Stimulated activated CD4-positive, alpha-beta T cell treated with anti-CD3 and anti-CD28 coated beads, Interleukin-12 subunit alpha, Interleukin-12 subunit beta, amount 100 ng/mL, for 4 hours (primary cell): ENCODE data around the gene GOLGA5.
"Not testable (repeated sequence)": the region's sequence is repeated elsewhere in the genome, so short reads cannot be mapped to it uniquely, and the experiment has no call there.

ENCODE experiments used
- DNase-seq: peaks from one replicate; pipeline ENCODE4 v3.0.0-alpha.2; 2020

The GOLGA5 gene, protein sequence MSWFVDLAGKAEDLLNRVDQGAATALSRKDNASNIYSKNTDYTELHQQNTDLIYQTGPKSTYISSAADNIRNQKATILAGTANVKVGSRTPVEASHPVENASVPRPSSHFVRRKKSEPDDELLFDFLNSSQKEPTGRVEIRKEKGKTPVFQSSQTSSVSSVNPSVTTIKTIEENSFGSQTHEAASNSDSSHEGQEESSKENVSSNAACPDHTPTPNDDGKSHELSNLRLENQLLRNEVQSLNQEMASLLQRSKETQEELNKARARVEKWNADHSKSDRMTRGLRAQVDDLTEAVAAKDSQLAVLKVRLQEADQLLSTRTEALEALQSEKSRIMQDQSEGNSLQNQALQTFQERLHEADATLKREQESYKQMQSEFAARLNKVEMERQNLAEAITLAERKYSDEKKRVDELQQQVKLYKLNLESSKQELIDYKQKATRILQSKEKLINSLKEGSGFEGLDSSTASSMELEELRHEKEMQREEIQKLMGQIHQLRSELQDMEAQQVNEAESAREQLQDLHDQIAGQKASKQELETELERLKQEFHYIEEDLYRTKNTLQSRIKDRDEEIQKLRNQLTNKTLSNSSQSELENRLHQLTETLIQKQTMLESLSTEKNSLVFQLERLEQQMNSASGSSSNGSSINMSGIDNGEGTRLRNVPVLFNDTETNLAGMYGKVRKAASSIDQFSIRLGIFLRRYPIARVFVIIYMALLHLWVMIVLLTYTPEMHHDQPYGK

DNA sequence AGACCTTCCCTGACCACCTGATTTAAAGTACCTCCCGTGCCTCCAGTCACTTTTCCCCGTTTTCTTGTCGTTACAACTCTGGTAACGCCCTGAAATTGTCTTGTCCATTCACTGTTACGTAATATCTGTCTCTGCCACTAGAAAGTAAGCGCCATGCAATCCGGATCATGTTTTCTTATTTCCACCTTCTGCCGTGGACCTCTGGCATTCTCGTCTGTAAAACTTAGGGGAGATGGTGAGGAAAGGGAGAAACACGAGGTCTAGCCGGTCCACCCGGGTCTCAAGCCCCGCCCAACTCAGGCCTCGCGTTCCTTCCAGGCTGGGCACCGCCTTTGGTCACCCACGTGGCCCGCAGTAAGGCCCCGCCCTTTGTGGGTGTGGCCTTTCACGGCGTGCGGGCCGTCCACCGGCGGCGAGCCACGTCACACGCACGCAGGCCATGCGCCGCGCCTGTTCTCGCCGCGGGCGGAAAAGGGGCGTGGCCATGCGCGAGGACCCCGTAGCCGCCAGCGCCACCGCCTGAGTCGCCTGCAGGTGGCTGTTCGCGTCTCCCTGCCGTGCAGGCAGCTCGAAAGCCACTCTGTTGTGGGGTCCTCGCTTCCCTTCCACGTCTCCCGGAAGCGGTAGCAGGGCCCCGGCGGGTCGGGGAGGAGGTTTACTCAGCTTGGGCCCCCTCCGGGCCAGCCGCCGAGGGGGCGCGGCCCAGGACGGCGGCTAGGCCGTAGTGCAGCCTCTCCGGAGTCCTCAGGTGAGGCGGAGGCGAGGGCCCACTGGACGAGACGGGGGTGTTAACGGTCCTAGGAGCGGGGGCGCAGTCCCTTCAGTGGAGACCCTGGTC is at the start of gene GOLGA5:
TSS of gene GOLGA5 (plus strand) at position 597 of the 838 bp plus-strand sequence. CDS start 3,133 bp downstream, outside the sequence.
- DNase-seq = peak; percentile 96

DNA sequence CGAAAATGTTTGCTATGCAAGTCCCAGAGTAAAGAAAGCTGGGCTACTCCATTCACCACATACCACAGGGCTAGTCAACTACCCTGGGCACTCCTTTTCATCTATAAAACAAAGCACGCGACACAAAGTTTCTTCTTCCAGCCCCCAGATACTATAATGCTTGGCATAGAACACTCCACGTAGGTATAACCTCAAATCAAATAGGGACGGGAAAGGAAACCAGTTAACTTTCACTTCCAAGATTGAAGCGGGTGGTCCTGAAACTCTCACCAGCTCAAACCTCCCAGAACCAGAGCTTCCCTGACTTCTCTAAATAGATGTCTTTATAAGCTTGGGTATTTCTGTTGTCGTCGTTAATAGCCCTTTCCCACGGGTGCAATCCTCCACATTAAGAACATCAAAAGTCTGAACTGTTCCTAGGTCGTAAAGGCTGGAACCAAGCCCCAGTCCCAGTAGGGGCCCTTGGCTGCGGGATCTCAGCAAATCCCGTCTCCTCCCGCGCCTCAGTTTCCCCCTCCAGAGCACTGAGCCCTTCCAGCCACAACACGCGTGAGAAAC is 46.3 kb upstream of the GOLGA5 start:
- no peak for DNase-seq

DNA sequence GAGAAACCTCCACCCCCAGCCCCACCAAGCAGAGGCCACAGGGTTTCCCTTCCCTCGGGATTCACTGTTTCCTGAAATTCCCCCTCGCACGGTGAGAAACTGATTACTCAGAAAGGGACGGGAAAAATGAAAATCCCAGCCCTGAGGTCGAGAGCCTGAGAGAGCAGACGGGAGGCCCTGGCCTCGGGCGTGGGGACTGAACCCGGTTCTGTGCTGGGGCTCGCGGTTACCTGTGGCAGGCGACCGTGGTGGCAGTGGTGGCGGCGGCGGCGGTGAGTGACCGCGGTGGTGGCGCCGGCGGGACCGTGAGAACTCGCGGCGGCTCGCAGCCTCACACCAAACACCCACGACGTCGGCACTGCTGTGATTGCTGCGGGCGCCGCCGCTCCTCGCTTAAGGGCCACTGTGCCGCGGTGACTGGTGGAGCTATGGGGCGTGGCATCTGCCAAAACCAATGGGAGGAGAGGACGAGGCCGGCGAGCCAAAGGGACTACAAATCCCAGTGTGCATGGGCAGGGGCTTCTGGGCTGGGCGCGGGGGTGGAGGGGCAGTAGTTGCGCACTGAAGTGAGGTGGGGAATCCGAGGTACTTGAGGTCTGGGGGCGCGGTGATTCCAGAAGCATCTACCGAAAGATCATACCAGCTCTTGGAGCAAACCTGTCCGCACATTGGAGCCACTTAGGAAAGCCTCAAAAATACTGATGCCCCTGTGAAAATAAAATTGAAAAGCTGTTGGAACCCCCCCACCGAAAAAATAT is 45.7 kb upstream of the GOLGA5 start, which contains the start of gene LGMN:
TSS of gene LGMN (minus strand) at position 369 of the 758 bp plus-strand sequence. CDS start 15,841 bp downstream, outside the sequence.
- DNase-seq = peak; percentile 75

DNA sequence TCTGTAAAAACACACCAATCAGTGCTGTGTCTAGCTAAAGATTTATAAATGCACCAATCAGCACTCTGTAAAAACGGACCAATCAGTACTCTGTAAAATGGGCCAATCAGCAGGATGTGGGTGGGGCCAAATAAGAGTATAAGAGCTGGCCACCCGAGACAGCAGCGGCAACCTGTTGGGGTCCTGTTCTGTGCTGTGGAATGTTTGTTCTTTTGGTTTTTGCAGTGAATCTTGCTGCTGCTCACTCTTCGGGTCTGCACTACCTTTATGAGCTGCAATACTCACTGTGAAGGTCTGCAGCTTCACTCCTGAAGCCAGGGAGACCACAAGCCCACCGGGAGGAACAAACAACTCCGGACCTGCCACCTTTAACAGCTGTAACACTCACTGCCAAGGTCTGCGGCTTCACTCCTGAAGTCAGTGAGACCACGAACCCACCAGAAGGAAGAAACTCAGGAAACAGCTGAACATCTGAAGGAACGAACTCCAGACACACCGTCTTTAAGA is 43.8 kb upstream of the GOLGA5 start:
- peak; percentile 19 for DNase-seq

DNA sequence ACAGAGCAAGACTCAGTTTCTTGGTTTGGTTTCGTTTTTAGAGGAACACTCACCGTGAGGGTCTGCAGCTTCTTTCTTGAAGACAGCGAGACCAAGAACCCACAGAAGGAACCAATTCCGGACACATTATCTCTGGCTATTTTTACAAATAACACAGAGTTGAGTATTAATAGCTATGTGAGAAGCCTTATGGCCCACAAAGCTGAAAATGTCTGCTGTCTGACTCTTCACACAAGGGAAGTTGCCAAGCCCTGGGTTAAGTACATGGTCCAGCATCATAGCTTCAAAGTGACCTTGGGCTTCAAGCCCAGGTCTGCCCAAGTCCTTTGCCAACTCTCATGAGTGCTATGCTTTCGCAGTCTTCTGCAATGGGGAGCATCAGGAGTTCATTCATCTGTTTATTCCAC is 43.1 kb upstream of the GOLGA5 start:
- DNase-seq = no peak

DNA sequence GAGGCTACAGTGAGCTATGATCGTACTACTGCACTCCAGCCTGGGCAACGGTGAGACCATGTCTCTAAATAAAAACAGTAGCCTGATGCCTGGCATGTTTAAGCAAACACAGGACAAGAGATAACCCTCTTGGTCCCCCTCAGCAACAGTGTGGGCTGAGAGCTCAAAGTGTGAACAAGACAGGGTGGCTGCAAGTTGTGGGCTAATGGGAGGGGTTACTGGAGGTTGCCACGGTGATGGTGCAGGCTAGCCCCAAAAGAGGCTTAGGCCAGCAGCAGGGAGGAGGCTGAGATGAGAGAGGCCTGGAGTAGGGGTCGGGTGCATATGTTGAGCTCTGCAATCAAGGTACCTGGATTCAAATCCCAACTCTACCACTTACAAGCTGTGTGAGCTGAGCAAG is 42.3 kb upstream of the GOLGA5 start:
- no peak for DNase-seq

DNA sequence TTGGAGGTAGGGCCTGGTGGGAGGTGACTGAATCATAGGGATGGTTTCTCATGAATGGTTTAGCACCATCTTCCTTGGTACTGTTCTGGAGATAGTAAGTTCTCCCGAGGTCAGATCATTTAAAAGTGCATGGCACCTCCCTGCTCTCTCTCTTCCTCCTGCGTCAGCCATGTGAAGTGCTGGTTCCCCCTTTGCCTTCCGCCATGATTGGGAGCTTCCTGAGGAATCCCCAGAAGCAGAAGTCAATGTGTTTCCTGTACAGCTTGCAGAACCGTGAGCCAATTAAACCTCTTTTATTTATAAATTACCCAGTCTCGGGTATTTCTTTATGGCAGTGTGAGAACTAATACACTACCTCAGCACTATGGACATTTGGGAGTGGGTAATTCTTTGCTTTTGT is 40.9 kb upstream of the GOLGA5 start:
- no peak for DNase-seq

DNA sequence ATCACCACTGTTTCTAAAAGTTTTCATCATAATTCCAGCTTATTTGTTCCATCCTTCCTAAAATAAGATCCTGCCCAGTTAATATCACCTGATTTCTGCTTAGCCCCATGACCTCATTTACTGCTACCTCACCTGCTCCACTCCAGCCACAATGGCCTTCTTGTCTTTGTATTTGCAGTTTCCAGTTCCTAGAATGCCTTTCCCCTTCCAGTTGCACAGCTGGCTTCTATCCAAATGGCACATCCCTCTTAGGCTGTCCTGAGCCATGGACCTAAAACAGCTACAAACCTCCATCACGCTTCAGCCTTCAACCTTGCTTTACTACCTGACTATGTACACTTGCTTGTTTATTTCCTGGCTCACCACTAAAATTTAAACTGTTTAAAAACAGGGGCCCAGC is 39.1 kb upstream of the GOLGA5 start:
- DNase-seq = no peak

DNA sequence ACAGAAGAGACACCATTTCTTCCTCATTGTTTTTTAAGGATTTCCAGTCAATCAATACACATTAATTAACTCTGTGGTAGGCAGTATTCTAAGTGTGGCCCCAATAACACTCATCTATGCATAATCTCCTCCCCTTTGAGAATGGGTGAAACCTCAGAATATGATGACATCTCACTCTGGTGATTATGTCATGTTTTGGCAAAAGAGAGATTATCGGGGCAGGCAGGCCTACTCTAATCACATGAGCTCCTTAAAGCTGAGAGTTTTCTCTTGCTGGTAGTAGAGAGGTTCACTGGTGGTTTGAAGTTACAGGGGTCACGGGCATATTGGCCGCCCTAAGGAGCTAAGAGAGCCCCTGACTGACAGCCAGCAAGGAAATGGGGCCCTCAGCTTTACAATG is 38.6 kb upstream of the GOLGA5 start:
- no peak for DNase-seq

DNA sequence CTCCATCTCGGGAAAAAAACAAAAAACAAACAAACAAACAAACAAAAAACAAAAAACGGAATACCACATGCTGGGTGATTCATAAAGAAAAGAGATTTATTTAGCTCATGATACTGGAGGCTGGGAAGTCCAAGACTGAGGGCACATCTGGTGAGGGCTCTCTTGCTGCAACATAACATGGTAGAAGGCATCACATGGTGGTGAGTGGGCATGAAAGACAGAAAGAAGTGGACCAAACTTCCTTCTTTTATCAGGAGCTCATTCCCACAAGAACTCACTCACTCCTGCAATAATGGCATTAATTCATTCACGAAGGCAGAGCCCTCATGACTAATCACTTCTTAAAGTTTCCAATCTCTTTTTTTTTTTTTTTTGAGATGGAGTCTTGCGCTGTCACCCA is 37.7 kb upstream of the GOLGA5 start:
- DNase-seq = no peak

DNA sequence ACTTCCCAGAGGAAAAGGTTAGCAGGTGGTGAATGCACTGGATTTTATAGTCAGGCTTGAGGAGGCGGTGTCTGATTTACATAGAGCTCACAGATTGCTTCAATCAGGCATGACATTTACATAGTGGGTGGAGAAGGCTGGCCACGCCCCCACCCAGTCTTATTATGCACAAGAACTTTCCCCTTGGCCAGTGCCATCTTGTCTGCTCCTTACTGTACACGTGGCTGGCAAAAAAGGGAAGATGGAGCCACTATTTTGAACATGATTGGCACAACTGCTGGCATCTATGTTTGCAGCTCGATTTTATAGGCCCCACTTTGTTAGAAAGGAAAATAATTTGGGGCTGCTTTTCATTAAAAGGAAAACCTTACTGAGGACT is 34.8 kb upstream of the GOLGA5 start:
- DNase-seq = no peak

DNA sequence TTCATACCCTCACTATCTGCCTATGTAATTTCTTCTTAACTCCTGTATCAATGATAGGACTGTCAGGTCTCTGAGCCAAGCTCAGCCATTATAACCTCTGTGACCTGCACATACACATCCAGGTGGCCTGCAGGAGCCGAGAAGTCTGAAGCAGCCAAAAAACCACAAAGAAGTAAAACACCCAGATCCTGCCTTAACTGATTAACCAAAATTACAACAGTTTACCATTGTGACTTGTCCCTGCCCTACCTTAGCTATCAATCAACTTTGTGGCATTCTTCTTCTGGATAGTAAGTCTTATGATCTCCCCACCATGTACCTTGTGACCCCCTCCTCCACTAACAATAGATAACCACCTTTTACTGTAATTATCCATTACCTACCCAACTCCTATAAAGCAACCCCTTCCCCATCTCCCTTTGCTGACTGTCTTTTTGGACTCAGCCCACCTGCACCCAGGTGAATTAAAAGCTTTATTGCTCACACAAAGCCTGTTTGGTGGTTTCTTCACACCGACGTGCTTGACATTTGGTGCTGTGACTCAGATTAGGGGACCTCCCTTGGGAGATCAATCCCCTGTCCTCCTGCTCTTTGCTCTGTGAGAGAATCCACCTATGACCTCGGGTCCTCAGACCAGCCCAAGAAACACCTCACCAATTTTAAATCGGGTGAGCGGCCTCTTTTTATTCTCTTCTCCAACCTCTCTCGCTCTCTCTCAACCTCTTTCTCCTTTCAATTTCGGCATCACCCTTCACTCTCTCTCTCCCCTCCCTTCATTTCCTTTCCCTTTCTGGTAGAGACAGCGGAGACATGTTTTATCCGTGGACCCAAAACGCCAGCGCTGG is 34.2 kb upstream of the GOLGA5 start:
- no peak for DNase-seq

DNA sequence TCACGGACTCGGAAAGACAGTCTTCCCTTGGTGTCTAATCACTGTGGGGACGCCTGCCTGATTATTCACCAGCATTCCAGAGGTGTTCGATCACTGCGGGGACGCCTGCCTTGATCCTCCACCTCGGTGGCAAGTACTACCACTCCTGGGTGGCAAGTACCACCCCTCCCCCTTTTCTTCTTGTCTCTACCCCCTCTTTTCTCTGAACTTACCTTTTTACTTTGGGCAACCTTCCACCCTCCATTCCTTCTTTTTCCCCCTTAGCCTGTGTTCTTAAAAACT is 33.6 kb upstream of the GOLGA5 start:
- DNase-seq = no peak

DNA sequence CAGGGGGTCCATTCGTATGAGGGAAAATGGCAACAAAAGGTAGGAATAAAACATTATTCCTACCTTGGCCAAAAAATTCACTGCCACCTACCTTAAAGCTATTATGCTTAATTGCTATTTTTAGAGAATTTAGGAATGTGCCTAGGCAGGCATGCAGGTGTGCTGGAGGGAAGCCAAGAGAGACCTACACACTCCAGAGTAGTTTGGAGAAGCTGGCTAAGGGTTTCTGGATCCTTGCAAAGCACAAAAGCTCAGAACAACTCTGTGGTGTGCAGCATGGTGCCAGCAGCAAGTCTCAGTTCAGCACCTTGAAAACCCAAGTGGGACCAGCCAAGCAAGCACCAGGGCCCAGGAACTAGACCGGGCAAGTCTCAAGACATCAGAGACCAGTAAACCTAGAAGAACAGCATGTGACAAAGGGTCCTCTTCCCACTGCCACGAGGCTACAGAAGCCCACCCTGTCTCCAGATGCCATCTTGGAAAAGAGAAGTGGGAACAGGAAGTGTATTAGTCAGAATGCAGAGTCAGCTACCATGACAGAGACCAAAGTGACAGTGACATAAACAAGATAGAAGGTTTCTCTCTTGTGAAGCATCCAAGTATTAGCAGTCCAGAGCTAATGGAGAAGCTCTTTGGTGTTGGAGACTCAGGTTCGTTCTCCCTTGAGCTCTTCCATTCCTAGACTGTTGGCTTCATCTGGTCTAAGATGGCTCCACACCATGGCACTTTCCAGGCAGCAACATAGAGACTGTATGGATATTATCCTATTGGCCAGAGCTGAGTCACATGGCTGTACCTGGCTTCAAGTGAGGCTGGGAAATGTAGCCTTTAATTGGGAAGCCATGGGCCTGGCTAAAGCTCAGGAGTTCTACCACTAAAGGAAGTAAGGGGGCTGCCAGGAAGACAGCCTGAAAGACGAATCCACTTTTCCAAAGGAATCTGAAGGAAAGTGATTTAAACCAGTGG is 30.2 kb upstream of the GOLGA5 start:
- DNase-seq = not testable (repeated sequence)

DNA sequence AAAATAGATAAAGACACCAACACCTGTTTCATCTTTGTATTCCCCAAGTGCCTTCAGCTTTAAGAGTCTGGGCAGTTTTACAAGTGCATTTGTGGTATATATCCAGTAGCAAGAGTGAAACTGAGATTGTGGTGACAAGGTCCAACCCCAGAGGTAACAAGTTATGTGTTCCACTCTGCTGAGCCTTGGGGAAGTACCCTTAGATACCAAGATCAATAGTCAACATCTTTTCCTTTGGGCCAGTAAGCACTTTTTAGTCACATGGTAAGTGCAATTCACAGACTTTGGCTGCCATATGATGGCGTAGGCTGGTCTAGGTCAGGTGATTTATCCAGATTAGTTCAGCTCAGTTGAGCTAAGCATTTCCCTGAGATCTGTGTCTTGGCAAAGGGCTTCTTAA is 25.9 kb upstream of the GOLGA5 start:
- DNase-seq = not testable (repeated sequence)

DNA sequence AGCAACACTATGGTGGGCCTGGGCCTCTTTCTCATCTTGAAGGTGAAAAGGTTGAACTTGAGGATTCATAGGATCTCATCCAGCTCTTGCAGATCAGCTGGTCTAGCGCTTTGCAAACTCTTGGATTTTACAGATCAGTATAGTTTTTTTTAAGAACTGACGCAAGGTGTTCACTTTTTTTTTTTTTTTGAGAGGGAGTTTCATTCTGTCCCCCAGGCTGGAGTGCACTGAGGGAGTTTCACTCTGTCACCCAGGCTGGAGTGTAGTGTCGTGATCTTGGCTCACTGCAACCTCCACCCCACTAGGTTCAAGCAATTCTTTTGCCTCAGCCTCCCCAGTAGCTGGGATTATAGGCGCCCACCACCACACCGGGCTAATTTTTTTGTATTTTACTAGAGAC is 25.3 kb upstream of the GOLGA5 start:
- no peak for DNase-seq

DNA sequence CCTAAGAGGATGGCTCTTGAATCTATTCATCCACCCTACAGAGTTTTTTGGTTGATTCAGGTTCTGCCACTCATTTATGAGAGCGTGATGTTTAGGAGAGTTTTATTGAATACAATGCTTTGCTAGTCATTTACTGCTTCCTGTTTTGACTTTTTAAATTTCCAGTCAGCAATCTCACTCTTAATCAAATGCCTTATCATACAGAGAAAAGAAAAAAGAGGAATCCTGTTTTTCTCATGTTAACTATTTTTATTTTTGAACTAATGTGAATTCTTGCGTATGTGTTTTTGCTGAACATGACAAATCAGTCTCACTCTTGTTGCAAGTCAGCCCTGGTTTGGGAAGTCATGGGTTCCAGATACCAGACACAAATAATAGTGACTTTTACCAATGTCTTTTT is 23.6 kb upstream of the GOLGA5 start:
- DNase-seq = no peak

DNA sequence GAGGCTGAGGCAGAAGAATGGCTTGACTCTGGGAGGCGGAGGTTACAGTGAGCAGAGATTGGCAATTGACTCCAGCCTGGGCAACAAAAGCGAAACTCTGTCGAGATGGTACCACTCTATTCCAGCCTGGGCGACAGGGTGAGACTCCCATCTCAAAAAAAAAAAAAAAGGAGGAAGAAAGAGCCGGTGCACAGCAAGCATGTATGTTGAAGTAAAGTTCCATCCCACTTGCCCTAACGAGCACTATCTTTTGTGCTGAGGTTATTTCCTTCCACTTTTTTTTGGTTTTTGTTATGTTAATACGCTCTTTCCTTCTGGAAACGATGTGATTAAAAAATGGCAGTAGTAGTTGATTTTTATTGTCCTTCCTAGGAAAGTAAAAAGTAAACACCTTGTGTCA is 19.5 kb upstream of the GOLGA5 start:
- no peak for DNase-seq

DNA sequence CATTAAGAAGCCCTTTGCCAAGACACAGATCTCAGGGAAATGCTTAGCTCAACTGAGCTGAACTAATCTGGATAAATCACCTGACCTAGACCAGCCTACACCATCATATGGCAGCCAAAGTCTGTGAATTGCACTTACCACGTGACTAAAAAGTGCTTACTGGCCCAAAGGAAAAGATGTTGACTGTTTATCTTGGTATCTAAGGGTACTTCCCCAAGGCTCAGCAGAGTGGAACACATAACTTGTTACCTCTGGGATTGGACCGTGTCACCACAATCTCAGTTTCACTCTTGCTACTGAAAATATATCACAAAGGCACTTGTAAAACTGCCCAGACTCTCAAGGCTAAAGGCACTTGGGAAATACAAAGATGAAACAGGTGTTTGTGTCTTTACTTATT is 18.8 kb upstream of the GOLGA5 start:
- DNase-seq = not testable (repeated sequence)
